B cell (primary cell): ENCODE measurements around the gene FXR2. TPM values are rescaled to one million over a fixed set of nuclear protein-coding genes. Genes with fewer than 3 reads are reported as not detected.

Experiments used
- ATAC-seq: fragments of 200-7000 bp; cut with Tn5 transposase; one replicate; pipeline ENCODE4 v1.10.0; 2021; ENCODE audit warnings: low read depth, mild to moderate bottlenecking, moderate number of reproducible peaks, moderate library complexity
- CTCF ChIA-PET: fragments of 350-600 bp; sonication (Branson Sonifier 250); formaldehyde crosslinking; loops from one replicate; lab custom pipeline; 2021; ENCODE audit warnings: antibody characterized with exemption, inconsistent platforms; lab: Charles Lee
- POLR2A ChIA-PET: fragments of 350-600 bp; sonication (Branson Sonifier 250); formaldehyde crosslinking; loops from one replicate; lab custom pipeline; 2021; ENCODE audit warnings: antibody characterized with exemption; lab: Charles Lee
- DNase-seq: peaks from one replicate; pipeline ENCODE4 v3.0.0; 2013
- H2AFZ ChIP-seq: 2 replicates; pipeline ENCODE4 v1.6.1; 2012; ENCODE audit warnings: mild to moderate bottlenecking, low read depth, low read length; ENCODE audit not compliant: insufficient read depth, poor library complexity, severe bottlenecking
- H3K27ac ChIP-seq, 2 donors: 1 replicate in 1 of 2; 2 replicates in 1 of 2; pipeline ENCODE4 v1.5.1; 2012 to 2013; ENCODE audit warnings: low read length in 2 of 2, mild to moderate bottlenecking in 2 of 2, moderate library complexity in 1 of 2
- H3K27me3 ChIP-seq, 4 experiments: fragments of 200-600 bp in 1 of 4; sonication (generic) in 1 of 4; replicated peaks in 1 of 4; 1 replicate in 2 of 4; 2 replicates in 2 of 4; pipeline versions ENCODE4 v1.6.1 to v1.7.0; 2013 to 2016; ENCODE audit warnings: low read length in 3 of 4, mild to moderate bottlenecking in 2 of 4, mixed read lengths in 1 of 4, moderate library complexity in 1 of 4; ENCODE audit not compliant: insufficient read depth in 4 of 4, control insufficient read depth in 3 of 4; ENCODE audit errors: control extremely low read depth in 1 of 4
- H3K36me3 ChIP-seq, 2 experiments: replicated peaks in 1 of 2; 1 replicate in 1 of 2; 2 replicates in 1 of 2; pipeline versions ENCODE4 v1.6.1 to v1.7.1; 2013; ENCODE audit warnings: low read length in 1 of 2; ENCODE audit not compliant: insufficient read depth in 2 of 2, control insufficient read depth in 1 of 2; ENCODE audit errors: control extremely low read depth in 1 of 2, extremely low read depth in 1 of 2
- H3K4me1 ChIP-seq, 2 donors: fragments of 200-600 bp in 1 of 2; sonication (generic) in 1 of 2; 1 replicate in 1 of 2; 2 replicates in 1 of 2; pipeline versions ENCODE4 v1.5.1 to v1.6.1; 2013 to 2017; ENCODE audit warnings: low read length in 2 of 2; ENCODE audit not compliant: control insufficient read depth in 2 of 2, insufficient read depth in 2 of 2
- H3K4me2 ChIP-seq: replicated peaks from 2 replicates; pipeline ENCODE3; 2012; ENCODE audit warnings: mild to moderate bottlenecking, low read depth, low read length; ENCODE audit not compliant: poor library complexity, severe bottlenecking
- H3K4me3 ChIP-seq, 5 experiments: fragments of 200-600 bp in 1 of 5; sonication (generic) in 1 of 5; 1 replicate in 3 of 5; 2 replicates in 2 of 5; pipeline versions ENCODE4 v1.5.1 to v1.7.0; 2011 to 2016; ENCODE audit warnings: low read length in 4 of 5, mild to moderate bottlenecking in 4 of 5, low read depth in 2 of 5, control low read depth in 1 of 5, moderate library complexity in 1 of 5; ENCODE audit not compliant: insufficient read depth in 1 of 5; ENCODE audit errors: control extremely low read depth in 1 of 5, extremely low read depth in 1 of 5
- H3K79me2 ChIP-seq: fragments of 200-600 bp; sonication (generic); one replicate; pipeline ENCODE4 v1.6.0; 2016; ENCODE audit warnings: low read length; ENCODE audit not compliant: control insufficient read depth, insufficient read depth
- H3K9ac ChIP-seq: fragments of 200-600 bp; sonication (generic); 2 replicates; pipeline ENCODE4 v1.6.1; 2017; ENCODE audit warnings: mild to moderate bottlenecking, low read length, moderate library complexity
- H3K9me3 ChIP-seq, 3 donors: one replicate each; pipeline versions ENCODE4 v1.6.1 to v1.7.1; 2013; ENCODE audit warnings: low read length in 2 of 3; ENCODE audit not compliant: control insufficient read depth in 2 of 3, insufficient read depth in 1 of 3; ENCODE audit errors: control extremely low read depth in 1 of 3
- H4K20me1 ChIP-seq: 2 replicates; pipeline ENCODE4 v1.6.0; 2012; ENCODE audit warnings: mild to moderate bottlenecking, low read length; ENCODE audit not compliant: insufficient read depth, control insufficient read depth, poor library complexity, severe bottlenecking
- H3K27ac Mint-ChIP-seq: one replicate; pipeline ENCODE4 v1.8.0; 2021; ENCODE audit warnings: mixed read lengths
- H3K27me3 Mint-ChIP-seq: one replicate; pipeline ENCODE4 v1.8.0; 2021; ENCODE audit warnings: mixed read lengths
- H3K4me1 Mint-ChIP-seq: one replicate; pipeline ENCODE4 v1.8.0; 2021; ENCODE audit warnings: mixed read lengths
- H3K4me3 Mint-ChIP-seq: one replicate; pipeline ENCODE4 v1.8.0; 2021; ENCODE audit warnings: mixed read lengths
- H3K9me3 Mint-ChIP-seq: one replicate; pipeline ENCODE4 v1.8.0; 2022; ENCODE audit warnings: mixed read lengths; ENCODE audit not compliant: insufficient read depth
- EZH2 ChIP-seq: IDR thresholded peaks from 2 replicates; pipeline ENCODE4 v1.6.1; 2012; ENCODE audit warnings: borderline replicate concordance, low read depth, mild to moderate bottlenecking, moderate library complexity, low read length; ENCODE audit not compliant: insufficient read depth, poor library complexity, severe bottlenecking
- WGBS: methylation state at CpG from one replicate; pipeline ENCODE4 v1.1.5; 2013; ENCODE audit warnings: missing lambda C conversion rate; ENCODE audit not compliant: insufficient coverage; 5-methylcytosine and 5-hydroxymethylcytosine counted together
- intact Hi-C: fragments of 100-400 bp; cut with micrococcal nuclease; formaldehyde crosslinking; loops from one replicate; pipeline ENCODE4 v1.10.0; 2022
- polyA minus RNA-seq: library from RNA; depleted of rRNA, polyadenylated mRNA; stranded (reverse); fragments of >200 nt; gene quantifications from 2 replicates; pipeline ENCODE4 v1.2.3, GENCODE V29; 2012
- polyA plus RNA-seq: library from polyadenylated mRNA; depleted of rRNA; stranded (reverse); fragments of >200 nt; gene quantifications from 2 replicates; pipeline ENCODE4 v1.2.3, GENCODE V29; 2012
- total RNA-seq, 2 donors: library from RNA; stranded (reverse); fragments of 120-200 nt in 1 of 2; gene quantifications; 1 replicate in 1 of 2; 2 replicates in 1 of 2; pipeline versions ENCODE4 v1.2.3 to v1.2.4, GENCODE V29; 2013 to 2022
- TF ChIP-seq, protein P1 (sequence below): fragments of 200-600 bp; IDR thresholded peaks from one replicate; pipeline ENCODE4 v1.8.0; 2022; ENCODE audit warnings: antibody characterized with exemption, mild to moderate bottlenecking

The FXR2 gene
- total RNA-seq, result 44.7 and 45.8 TPM in 2 replicates
- total RNA-seq (2013), result 34.3 TPM
- 37.2 and 40.1 TPM in 2 replicates for polyA plus RNA-seq
- 26.7 and 30.0 TPM in 2 replicates for polyA minus RNA-seq

DNA sequence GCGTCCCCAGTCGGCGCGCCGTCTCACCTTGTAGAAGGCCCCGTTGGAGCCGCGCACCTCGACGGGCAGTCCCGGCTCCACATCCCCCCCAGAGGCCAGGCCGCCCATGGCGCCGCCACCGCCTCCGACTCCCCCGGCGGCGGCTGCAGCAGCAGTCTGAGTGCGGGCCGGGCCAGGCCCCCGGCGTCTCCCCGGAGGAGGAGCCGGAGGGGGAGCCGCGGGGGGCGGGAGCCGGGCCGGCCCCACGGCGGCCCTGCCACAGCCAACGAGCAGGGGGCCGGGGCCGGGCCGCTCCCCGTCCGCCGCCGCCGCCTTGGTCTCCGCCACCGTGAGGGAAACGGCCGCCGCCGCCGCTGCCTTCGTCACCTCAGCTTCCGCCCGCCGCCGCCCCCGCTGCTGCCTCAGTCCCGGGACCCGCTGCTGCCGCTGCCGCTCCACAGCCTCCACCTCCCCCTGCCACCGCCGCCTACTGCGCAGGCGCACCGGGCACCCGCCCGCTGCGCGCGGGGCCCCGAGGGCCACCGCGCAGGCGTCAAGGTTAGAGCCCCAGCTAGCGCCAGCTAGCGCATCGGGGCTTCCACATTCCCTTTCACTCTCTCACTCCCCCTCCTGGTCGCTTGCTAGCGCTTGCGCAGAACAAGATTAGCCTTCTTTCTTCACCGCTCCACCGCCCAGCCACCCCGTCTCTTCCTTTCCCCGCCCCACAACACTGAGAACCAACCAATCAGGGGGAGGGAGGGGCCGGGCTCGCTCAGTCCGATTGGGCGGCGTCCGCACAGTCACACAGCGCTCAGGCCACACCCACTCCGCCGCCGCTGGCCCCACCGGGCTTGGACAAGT is at the start of gene FXR2:
FXR2 (minus strand) TSS at position 473 of the 840 bp plus-strand sequence; CDS start at position 108, 365 bp downstream.
- peak; percentile 100 for DNase-seq
- peaks cover 22% of the 10 kb centered on the region for H3K4me1 Mint-ChIP-seq
- H3K9ac ChIP-seq, result peak within 1 kb of the TSS; percentile 84

More for the DNA sequence above, at the start of gene FXR2:
- peaks cover 45% of the 10 kb centered on the region for H3K79me2 ChIP-seq
- peak within 1 kb of the TSS; percentile 73 to 82 (median 76) for H3K4me3 ChIP-seq
- H3K4me2 ChIP-seq, result peak within 1 kb of the TSS; percentile 82
- peaks cover 1 to 12% of the 10 kb centered on the region in 2 experiments for H3K36me3 ChIP-seq
- Mint-ChIP-seq H3K9me3 (no peaks in the 10 kb centered on the region), H3K27me3 (no peaks in the 10 kb centered on the region), H3K27ac (peak within 1 kb of the TSS; percentile 93), H3K4me3 (peak within 1 kb of the TSS; percentile 88)
- WGBS, result under 1% methylated on average over 93 of the region's 93 CpGs
- POLR2A ChIA-PET, result interaction anchor here (0.6 to 2.9 kb wide), 11 partner anchors 13 to 236 kb away, joined by 3 to 35 read pairs (median 3); partner anchors contain the start of genes CD68, MPDU1, POLR2A and SAT2
- CTCF ChIA-PET, result interaction anchor here (0.6 to 2.5 kb wide), 17 partner anchors 9 to 100 kb away, joined by 3 to 14 read pairs (median 4); partner anchors contain the start of genes ATP1B2, SAT2, SOX15 and TP53
- H3K27me3 ChIP-seq, result no peaks in the 10 kb centered on the region
- H3K9me3 ChIP-seq, result no peaks in the 10 kb centered on the region
- peak; percentile 89 for ATAC-seq
- TF ChIP-seq, protein P1, sequence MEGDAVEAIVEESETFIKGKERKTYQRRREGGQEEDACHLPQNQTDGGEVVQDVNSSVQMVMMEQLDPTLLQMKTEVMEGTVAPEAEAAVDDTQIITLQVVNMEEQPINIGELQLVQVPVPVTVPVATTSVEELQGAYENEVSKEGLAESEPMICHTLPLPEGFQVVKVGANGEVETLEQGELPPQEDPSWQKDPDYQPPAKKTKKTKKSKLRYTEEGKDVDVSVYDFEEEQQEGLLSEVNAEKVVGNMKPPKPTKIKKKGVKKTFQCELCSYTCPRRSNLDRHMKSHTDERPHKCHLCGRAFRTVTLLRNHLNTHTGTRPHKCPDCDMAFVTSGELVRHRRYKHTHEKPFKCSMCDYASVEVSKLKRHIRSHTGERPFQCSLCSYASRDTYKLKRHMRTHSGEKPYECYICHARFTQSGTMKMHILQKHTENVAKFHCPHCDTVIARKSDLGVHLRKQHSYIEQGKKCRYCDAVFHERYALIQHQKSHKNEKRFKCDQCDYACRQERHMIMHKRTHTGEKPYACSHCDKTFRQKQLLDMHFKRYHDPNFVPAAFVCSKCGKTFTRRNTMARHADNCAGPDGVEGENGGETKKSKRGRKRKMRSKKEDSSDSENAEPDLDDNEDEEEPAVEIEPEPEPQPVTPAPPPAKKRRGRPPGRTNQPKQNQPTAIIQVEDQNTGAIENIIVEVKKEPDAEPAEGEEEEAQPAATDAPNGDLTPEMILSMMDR, result peak; percentile 64
- no peak for TF ChIP-seq EZH2
- H3K4me1 ChIP-seq, result peaks cover 12 to 26% of the 10 kb centered on the region in 2 donors
- H4K20me1 ChIP-seq, result peaks cover 25% of the 10 kb centered on the region
- peak within 1 kb of the TSS; percentile 75 for H2AFZ ChIP-seq
- intact Hi-C loops, result loop anchor here (1.0 to 10.0 kb wide), 7 partner anchors 13 to 307 kb away; partner anchors contain the start of genes ATP1B2, EIF5A, SAT2 and TP53
- H3K27ac ChIP-seq, result peak within 1 kb of the TSS; percentile 67 to 85
